Suppressor macrophage treated with lipopolysaccharide for 1 hour (primary cell): Measurements from ENCODE around the gene PRDM8.

Experiments used
- DNase-seq, 3 donors: peaks; one replicate each; pipeline ENCODE4 v3.0.0-alpha.2; 2020 to 2022

The PRDM8 gene

DNA sequence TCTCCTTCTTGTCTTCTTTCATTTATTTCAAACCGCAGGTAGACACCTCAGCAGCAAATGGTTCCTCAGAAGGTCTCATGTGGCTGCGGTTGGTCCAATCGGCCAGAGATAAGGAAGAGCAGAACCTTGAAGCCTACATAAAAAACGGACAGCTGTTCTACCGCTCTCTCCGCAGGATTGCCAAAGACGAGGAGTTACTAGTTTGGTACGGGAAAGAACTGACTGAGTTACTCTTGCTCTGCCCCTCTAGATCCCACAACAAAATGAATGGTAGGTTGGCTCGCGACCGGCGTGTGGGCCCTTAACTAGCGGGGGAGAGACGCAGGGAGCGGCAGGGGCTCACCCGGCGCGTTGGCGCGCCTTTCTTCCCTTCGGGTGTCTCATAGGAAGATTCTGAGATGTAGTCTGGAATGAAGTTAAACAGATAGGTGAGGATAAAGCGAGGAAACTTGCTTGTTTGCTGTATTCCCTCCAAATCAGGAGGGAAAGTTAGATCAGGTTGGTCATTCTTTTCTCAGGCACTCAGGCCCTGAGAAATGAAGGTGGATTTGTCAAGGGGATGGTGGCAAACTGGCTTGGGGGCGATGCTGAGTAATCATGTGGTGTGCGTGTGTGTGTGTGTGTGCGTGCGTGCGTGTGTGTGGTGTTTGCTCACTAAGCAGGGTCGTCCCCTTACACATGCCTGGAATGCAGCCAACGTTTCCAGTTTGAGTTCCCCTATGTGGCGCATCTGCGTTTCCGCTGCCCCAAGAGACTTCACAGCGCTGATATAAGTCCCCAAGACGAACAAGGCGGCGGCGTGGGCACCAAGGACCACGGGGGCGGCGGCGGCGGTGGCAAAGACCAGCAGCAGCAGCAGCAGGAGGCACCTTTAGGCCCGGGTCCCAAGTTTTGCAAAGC, 4.2 kb downstream of the PRDM8 start:
- peak; percentile 81 to 84 (median 83) for DNase-seq

GRCh38 chr4:80202190-80202711, 4.9 kb downstream of the PRDM8 start:
- DNase-seq = peak; percentile 85 to 93 (median 91)

- peak; percentile 33 to 62 (median 36) for DNase-seq
Observed at GRCh38 chr4:80202741-80203553, 5.6 kb downstream of the PRDM8 start.

DNA sequence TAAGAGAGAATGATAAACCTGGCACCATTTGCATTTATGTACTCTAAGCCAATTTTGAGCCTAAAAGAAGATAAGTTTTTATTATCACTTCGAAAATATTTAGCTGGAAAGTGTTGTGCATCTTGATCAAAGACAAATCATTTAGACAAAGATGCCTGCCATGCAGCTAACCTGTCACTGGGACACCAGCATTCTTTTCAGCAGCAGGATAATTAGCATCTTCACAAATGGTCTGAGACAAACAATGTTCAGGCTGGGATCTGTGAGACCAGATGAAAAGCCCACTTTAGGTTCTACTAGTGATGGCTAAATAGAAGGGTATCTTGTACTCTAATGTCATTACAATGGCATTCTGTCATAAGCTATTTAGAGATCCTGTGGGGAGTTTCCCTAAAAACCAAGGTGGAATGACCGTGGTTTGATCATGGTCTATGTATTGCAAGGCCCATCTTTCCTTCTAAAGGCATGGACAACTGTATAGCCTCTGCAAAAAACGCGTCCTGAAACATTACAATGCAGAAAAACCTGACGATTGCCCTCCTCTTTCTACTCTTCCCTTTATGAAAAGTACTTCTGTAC, 7.2 kb downstream of the PRDM8 start:
- DNase-seq = peak; percentile 19 to 53 (median 28)

- DNase-seq = no peak
Observed at GRCh38 chr4:80206111-80206510, 8.8 kb downstream of the PRDM8 start.

- DNase-seq = peak; percentile 66 to 74 (median 72)
Observed at GRCh38 chr4:80206521-80207171, 9.3 kb downstream of the PRDM8 start.

- DNase-seq = no peak
Observed at GRCh38 chr4:80207172-80207583, 9.9 kb downstream of the PRDM8 start.

GRCh38 chr4:80207664-80208063, 10.4 kb downstream of the PRDM8 start:
- no peak for DNase-seq

DNA sequence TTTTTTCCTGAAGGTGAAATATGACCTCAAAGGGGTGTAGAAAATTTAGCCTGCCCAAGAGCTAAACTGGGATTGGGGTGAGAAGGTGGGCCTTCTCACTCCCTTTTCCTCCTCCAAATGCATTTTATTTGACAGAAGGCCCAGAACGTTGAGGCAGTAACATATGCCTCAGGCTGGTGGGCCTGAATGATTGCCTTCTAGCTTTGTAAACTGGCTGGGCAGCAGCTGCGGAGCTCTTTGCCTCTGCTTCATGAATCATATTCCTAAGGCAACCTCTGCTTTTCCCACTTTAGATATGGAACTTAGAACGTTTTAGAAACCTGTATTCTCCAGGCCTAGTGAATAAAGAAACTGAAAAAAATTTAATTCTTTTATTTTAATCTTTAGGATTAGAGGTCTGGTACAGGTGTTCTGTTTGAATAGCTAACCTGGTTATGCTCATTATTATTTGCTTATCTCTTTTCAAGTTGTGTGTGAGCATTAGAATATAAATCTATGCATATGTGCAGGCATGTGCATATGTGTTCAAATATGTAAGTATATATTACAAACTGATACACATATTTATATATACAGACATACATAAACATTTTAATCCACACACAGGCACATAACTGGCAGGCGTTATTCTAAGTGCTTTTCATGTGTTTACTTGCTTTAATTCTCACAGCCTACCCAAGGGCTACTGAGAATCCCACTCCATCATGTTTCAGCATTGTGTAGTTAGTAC, 11.5 kb downstream of the PRDM8 start:
- DNase-seq = no peak

DNA sequence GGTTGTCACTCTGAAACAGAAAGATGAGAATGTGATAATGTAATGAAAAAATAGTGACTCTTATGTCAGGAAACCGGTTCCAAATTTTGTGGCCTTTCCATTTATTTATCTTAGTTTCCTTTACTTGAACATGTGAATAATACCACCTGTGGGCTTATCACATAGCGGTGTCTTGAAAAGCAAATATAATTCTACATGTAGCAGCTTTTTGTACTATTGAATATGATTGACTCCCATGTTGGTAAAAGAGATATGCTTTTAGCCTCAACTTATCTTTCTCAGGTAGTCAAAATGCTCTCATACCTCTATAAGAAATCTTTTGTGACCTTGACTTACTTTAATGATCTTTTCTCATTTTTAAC, 12.0 kb downstream of the PRDM8 start:
- no peak for DNase-seq

DNA sequence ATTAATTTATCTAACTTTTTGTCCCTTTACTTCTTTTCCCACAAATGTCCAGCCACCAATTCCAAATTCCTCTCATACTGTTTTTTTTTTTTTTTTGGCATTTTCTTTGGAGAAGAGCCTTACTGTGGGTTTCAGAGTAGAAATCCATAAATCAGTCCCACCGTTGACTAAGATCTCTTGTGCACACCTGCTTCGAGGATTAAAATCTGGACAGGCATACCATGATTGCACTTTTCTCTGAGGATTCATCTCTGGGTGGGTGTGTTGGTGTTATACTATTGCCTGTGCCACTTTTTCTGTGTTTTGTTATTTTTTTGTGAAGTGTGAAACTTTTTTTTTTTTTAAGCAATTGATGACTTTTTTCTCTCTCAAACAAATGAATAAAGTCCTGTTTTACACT, 13.2 kb downstream of the PRDM8 start:
- DNase-seq = no peak

DNA sequence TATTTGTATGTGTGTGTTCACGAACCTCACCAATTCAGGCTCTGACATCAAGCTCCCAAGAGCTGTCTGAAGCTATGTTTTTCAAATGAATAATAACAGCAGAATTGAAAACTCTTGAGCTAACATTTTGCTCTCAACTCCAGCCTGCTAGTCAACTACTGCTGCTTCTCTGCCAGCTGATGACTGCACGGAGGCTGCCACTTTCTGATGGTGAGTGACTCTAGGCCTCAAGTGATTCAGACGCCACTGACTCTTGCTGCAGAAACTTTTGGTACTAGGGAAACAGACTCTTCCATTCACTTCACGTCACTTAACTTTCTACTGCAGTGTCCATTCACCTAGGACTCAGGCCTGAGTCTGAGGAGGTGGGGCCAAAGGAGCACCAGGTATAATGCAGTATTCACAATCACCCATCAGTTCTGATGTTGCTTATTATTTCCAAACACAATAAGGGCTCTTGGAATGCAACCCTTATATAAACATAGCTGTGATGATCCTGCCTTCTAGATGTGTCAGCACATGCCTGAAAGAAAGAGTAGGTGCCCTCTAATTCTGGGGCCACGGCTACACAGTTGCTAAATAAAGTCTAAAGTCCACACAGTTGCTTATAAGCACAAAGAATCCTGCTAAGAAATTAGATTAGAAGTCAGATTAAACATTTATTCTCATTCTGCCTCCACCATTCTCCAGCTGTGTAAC, 16.0 kb downstream of the PRDM8 start:
- peak in 1 of 3 donors; percentile 12 for DNase-seq

GRCh38 chr4:80215449-80216052, 18.2 kb downstream of the PRDM8 start:
- DNase-seq = peak; percentile 25 to 74 (median 69)

DNA sequence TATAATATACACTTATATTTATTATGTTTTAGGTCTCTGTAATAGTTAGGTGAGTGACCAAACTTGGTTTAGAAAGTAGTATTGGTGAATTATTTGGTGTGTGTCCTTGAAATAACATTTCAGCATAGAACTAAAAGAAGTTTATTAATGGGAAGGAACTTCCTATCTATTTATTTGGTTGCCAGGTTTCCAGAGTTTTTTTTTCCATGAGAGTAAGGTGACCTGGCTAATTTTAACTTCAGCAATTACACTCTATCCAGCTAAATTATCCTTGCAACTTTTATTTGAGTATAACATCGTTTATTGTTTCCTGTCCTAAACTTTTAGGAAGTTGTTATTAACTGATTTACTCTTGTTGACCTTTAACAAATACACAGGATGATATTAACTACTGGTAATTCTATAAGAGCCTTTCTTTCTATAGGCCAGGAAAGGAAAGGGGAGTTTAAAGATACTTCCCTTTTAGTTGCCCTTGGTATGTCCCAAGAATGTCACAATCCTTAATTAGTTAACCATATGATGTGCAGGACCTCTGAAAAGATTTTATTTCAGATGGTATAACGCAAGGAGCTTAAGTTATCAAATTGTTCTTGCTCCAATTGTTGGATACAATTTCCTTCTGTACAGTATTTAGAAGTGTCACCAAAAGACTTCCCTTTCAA, 18.9 kb downstream of the PRDM8 start:
- peak in 2 of 3 donors; percentile 58 to 59 for DNase-seq

- peak in 1 of 3 donors; percentile 9 for DNase-seq
Observed at GRCh38 chr4:80219301-80220025, 22.2 kb downstream of the PRDM8 start.

GRCh38 chr4:80220711-80221110, 23.4 kb downstream of the PRDM8 start:
- peak in 1 of 3 donors; percentile 10 for DNase-seq

DNA sequence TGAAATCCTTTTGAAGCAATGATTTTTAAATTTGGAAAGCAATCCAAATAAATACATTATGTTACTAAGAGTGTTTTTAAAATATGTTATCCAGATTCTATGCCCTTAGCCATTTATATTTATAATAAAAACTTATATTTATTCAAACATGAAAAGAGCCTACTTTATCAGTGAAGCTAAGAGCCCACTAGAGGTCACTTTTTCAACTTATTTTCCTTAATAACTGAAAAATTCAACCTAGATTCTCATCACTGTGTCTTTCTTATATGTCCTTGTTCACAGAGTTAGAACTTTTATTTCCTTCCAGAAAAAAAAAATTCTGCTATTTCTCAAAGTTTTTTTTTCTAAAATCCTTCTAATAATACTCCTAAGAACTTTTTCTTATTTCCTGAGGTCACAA, 23.9 kb downstream of the PRDM8 start:
- peak in 2 of 3 donors; percentile 47 to 51 for DNase-seq

DNA sequence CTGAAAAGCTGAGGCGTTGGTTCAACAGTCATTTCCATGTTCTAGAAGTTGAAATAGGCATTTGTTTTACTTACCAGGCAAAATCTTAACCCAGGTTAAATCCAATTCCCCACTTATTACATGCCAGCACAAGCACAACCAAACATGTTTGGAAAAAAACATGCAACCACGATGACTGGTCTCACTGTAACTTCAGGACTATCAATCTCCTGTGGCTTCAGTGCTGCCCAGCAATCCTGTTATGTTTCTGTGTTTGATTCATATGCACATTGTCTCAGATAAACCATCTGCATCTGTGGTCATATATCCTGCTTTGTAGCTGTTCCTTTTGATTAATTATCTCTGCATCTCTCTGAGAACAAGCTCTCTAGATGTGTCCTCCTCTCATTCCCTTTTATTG, 28.3 kb downstream of the PRDM8 start:
- DNase-seq = no peak

GRCh38 chr4:80226094-80226493, 28.8 kb downstream of the PRDM8 start:
- no peak for DNase-seq
